ENCODE data around the gene E4F1. TPM values are rescaled to one million over a fixed set of nuclear protein-coding genes. Genes with fewer than 3 reads are reported as not detected.

Gene E4F1
- total and polyA plus RNA-seq, 3 donors from 2014 or later, result 20.0 to 69.4 (median 57.4) TPM

DNA sequence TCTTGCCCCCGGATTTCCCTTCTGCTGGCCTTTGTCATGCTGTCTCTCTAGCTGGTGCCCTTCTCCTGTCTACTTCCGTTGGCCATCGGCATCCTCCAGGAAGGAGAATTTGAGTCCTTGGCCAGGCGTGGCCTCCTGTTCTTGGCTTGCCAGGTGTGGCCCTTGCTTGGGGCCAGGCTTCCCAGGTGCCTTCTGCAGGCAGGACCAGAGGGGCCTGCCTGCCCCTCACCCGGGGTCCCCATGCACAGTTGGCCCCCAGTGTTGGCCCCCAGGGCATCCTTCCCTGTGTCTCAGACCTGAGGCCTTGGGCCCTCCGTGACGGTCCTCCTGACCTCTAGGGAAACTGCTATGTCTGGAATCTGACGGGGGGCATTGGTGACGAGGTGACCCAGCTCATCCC, 15.5 kb upstream of the E4F1 start:
- Histone ChIP-seq H3K9me3 (no peaks in the 10 kb centered on the region), H3K4me3 (no peak overlapping the region), H3K36me3 (ENCODE audit: low read depth, missing control alignments) (no peaks in the 10 kb centered on the region), H3K27ac (no peak overlapping the region), H3K4me1 (peaks cover 46% of the 10 kb centered on the region), H3K27me3 (no peaks in the 10 kb centered on the region)
- WGBS, 2 donors, result 87 to 89% methylated on average over 5 to 9 of the region's 9 CpGs
- intact Hi-C loops (cut with DNase I; ENCODE audit: low total_unique reads), result no loop called here
- TF ChIP-seq POLR2A (IDR thresholded peaks at IDR 0.05), result no peak
- TF ChIP-seq, protein P1, sequence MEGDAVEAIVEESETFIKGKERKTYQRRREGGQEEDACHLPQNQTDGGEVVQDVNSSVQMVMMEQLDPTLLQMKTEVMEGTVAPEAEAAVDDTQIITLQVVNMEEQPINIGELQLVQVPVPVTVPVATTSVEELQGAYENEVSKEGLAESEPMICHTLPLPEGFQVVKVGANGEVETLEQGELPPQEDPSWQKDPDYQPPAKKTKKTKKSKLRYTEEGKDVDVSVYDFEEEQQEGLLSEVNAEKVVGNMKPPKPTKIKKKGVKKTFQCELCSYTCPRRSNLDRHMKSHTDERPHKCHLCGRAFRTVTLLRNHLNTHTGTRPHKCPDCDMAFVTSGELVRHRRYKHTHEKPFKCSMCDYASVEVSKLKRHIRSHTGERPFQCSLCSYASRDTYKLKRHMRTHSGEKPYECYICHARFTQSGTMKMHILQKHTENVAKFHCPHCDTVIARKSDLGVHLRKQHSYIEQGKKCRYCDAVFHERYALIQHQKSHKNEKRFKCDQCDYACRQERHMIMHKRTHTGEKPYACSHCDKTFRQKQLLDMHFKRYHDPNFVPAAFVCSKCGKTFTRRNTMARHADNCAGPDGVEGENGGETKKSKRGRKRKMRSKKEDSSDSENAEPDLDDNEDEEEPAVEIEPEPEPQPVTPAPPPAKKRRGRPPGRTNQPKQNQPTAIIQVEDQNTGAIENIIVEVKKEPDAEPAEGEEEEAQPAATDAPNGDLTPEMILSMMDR (IDR thresholded peaks at IDR 0.05), result no peak
- no peak for DNase-seq

DNA sequence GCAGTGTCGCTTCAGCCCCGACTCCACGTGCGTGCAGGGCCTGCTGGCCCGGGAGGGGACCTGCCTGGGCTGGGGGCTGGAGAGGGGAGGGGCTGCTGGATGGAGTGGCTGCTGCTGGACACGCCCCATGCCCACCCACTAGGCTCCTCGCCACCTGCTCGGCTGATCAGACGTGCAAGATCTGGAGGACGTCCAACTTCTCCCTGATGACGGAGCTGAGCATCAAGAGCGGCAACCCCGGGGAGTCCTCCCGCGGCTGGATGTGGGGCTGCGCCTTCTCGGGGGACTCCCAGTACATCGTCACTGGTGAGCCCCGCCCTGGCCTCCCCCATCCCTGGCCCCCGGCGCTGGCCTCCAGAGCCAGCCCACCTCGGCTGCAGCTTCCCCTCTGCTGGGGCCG, 15.1 kb upstream of the E4F1 start:
- no peaks in the 10 kb centered on the region for H3K27me3 ChIP-seq
- H3K9me3 ChIP-seq, result no peaks in the 10 kb centered on the region
- H3K4me3 ChIP-seq, result no peak overlapping the region
- 82 to 88% methylated on average over 19 to 21 of the region's 23 CpGs for WGBS, 2 donors
- no peaks in the 10 kb centered on the region for H3K36me3 ChIP-seq (ENCODE audit: low read depth, missing control alignments)
- H3K4me1 ChIP-seq, result peaks cover 50% of the 10 kb centered on the region
- intact Hi-C loops (cut with DNase I; ENCODE audit: low total_unique reads), result no loop called here
- no peak overlapping the region for H3K27ac ChIP-seq
- no peak for DNase-seq
- TF ChIP-seq, protein P1 (IDR thresholded peaks at IDR 0.05), result no peak
- no peak for TF ChIP-seq POLR2A (IDR thresholded peaks at IDR 0.05)

DNA sequence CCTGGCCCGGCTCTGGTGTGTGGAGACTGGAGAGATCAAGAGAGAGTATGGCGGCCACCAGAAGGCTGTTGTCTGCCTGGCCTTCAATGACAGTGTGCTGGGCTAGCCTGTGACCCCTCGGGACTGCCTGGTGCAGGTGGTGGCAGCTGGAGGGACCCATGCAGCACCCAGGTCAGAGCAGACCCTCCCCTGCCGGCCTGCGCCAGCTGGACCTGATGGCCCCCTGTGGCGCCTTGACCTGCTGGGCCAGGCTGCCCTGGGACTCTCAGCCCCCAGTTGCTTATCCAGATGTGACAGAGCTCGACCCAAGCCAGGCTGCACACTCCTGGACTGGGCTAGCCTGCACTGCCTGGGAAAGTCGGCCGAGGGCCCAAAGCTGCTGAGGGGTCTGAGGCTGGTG, 14.6 kb upstream of the E4F1 start:
- no peaks in the 10 kb centered on the region for H3K27me3 ChIP-seq
- intact Hi-C loops (cut with DNase I; ENCODE audit: low total_unique reads), result no loop called here
- DNase-seq, result no peak
- no peak overlapping the region for H3K27ac ChIP-seq
- no peaks in the 10 kb centered on the region for H3K9me3 ChIP-seq
- H3K4me3 ChIP-seq, result no peak overlapping the region
- TF ChIP-seq, protein P1 (IDR thresholded peaks at IDR 0.05), result no peak
- TF ChIP-seq POLR2A (IDR thresholded peaks at IDR 0.05), result no peak
- H3K4me1 ChIP-seq, result peaks cover 55% of the 10 kb centered on the region
- no peaks in the 10 kb centered on the region for H3K36me3 ChIP-seq (ENCODE audit: low read depth, missing control alignments)
- 89 to 94% methylated on average over 3 to 9 of the region's 9 CpGs for WGBS, 2 donors

DNA sequence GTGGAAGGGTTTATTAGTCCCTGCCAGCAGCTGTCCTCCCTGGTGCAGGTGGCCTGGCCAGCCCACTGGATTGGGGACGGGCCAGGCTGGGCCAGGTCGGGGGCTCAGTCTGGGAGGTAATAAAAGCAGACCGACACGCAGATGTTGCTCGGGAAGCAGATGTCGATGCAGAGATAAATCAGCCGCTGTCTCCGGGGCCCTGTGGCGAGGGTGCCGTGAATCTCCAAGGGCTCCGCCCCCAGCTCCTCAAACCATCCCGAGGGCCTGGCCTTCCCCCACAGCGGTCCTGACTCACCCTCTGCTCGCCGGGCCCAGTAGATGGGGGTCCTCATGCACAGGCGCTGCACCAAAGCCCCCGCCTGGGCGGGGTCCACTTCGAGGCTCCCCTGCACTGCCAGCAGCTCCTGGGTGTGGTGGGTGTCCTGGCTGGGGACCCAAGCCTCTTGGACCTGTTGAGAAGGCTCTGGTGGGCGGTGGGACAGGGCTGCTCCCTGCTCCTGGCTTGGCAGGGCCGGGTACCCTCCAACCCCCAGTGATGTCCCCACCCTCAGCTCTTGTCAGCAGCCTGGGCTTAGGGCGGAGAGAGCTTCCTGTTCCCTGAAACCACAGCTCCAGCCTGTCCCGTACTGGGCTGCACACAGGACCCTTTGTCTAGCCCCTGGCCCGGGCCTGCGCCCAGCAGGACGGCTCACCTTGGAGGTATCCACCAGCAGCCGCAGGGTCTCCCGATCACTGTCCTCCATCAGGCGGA, 14.0 kb upstream of the E4F1 start:
- TF ChIP-seq POLR2A (IDR thresholded peaks at IDR 0.05), result no peak
- TF ChIP-seq, protein P1 (IDR thresholded peaks at IDR 0.05), result no peak
- Histone ChIP-seq H3K9me3 (no peaks in the 10 kb centered on the region), H3K27me3 (no peaks in the 10 kb centered on the region), H3K27ac (no peak overlapping the region), H3K4me1 (peaks cover 55% of the 10 kb centered on the region), H3K4me3 (no peak overlapping the region), H3K36me3 (ENCODE audit: low read depth, missing control alignments) (no peaks in the 10 kb centered on the region)
- DNase-seq, result no peak
- 73 to 74% methylated on average over 6 to 29 of the region's 29 CpGs for WGBS, 2 donors
- intact Hi-C loops (cut with DNase I; ENCODE audit: low total_unique reads), result no loop called here

DNA sequence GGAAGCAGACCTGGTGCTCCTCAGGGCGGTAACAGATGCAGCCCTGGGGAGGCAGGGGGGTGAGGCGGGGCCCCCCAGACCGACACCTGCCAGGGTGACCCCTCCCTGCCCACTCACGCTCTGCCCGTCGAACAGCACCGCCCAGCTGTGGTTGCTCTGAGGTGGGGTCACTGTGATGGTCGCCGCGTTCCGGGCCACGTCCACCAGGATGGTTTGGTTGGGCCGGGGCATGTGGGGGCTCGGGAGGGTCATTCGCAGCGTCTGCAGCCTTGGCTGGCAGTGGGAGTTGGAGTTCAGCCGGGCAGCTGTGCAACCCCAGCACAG, 13.4 kb upstream of the E4F1 start:
- no peaks in the 10 kb centered on the region for H3K36me3 ChIP-seq (ENCODE audit: low read depth, missing control alignments)
- H3K4me3 ChIP-seq, result no peak overlapping the region
- no peak for DNase-seq
- intact Hi-C loops (cut with DNase I; ENCODE audit: low total_unique reads), result no loop called here
- TF ChIP-seq, protein P1 (IDR thresholded peaks at IDR 0.05), result no peak
- 71 to 87% methylated on average over 3 to 16 of the region's 17 CpGs for WGBS, 2 donors
- H3K4me1 ChIP-seq, result peaks cover 51% of the 10 kb centered on the region
- H3K27me3 ChIP-seq, result no peaks in the 10 kb centered on the region
- H3K27ac ChIP-seq, result no peak overlapping the region
- H3K9me3 ChIP-seq, result no peaks in the 10 kb centered on the region

All from testis (tissue), 3 donors.